Sigmoid colon (tissue), 7 donors: Measurements from ENCODE around the gene ACTG1. TPM values are rescaled to one million over a fixed set of nuclear protein-coding genes. Genes with fewer than 3 reads are reported as not detected.

Source experiments
- DNase-seq: peaks from one replicate; pipeline ENCODE4 v3.0.0-alpha.2; 2019
- H3K27ac ChIP-seq, 4 donors: fragments of 200-600 bp; sonication (generic); one replicate each; pipeline ENCODE4 v1.5.1; 2016 to 2019; ENCODE audit warnings: mild to moderate bottlenecking in 1 of 4
- H3K27me3 ChIP-seq, 3 donors: fragments of 200-600 bp; sonication (generic); one replicate each; pipeline ENCODE4 v1.5.1; 2019; ENCODE audit warnings: mild to moderate bottlenecking in 1 of 3
- H3K36me3 ChIP-seq, 4 donors: fragments of 200-600 bp; sonication (generic); one replicate each; pipeline ENCODE4 v1.5.1; 2016 to 2019
- H3K4me1 ChIP-seq, 4 donors: fragments of 200-600 bp; sonication (generic); one replicate each; pipeline ENCODE4 v1.5.1; 2017 to 2019
- H3K4me3 ChIP-seq, 4 donors: fragments of 200-600 bp; sonication (generic); one replicate each; pipeline ENCODE4 v1.5.1; 2017 to 2019; ENCODE audit warnings: mild to moderate bottlenecking in 2 of 4, moderate library complexity in 1 of 4
- H3K9me3 ChIP-seq, 4 donors: fragments of 200-600 bp in 3 of 4; sonication (generic) in 3 of 4; one replicate each; pipeline versions ENCODE4 v1.5.1 to v1.6.1; 2013 to 2019
- CTCF ChIP-seq, 4 experiments: fragments of 450-650 bp in 3 of 4; fragments of 200-600 bp in 1 of 4; IDR thresholded peaks; one replicate each; pipeline ENCODE4 v1.5.1; 2016 to 2019; ENCODE audit warnings: antibody characterized with exemption in 4 of 4, mild to moderate bottlenecking in 3 of 4, moderate library complexity in 2 of 4
- EP300 ChIP-seq, 4 donors: sonication (generic); formaldehyde crosslinking; IDR thresholded peaks; one replicate each; pipeline ENCODE4 v1.6.1; 2017; ENCODE audit warnings: antibody characterized with exemption in 4 of 4
- POLR2A ChIP-seq, 2 donors: fragments of 450-650 bp; IDR thresholded peaks; one replicate each; pipeline ENCODE4 v1.6.1; 2016; ENCODE audit warnings: antibody characterized with exemption in 2 of 2, mild to moderate bottlenecking in 2 of 2, moderate library complexity in 2 of 2
- POLR2AphosphoS5 ChIP-seq, 4 donors: sonication (generic); formaldehyde crosslinking; IDR thresholded peaks; one replicate each; pipeline ENCODE4 v1.6.1; 2017; ENCODE audit warnings: antibody characterized with exemption in 4 of 4
- WGBS, 2 donors: extraction: QIAGEN DNeasy Blood & Tissue Kit; methylation state at CpG; one replicate each; pipeline ENCODE4 v1.1.7; 2013; 5-methylcytosine and 5-hydroxymethylcytosine counted together
- intact Hi-C: fragments of 100-400 bp; cut with DNase I; formaldehyde crosslinking; loops from one replicate; pipeline ENCODE4 v1.15.1; 2023
- polyA plus RNA-seq, 3 donors: library from polyadenylated mRNA; stranded (reverse); fragments of 200-250 nt; gene quantifications; one replicate each; pipeline ENCODE4 v1.2.3, GENCODE V29; 2013
- total RNA-seq, 4 donors: library from RNA; depleted of rRNA; stranded (reverse); fragments of >200 nt; gene quantifications; one replicate each; pipeline ENCODE4 v1.1.0, GENCODE V29; 2016
- donor health status: healthy with polysubstance abuse.
- donor health status: Bipolar disorder and iron deficiency.
- donor health status: healthy.

The ACTG1 gene
- total and polyA plus RNA-seq, 7 donors = 1,038 to 4,527 (median 2,003) TPM

DNA sequence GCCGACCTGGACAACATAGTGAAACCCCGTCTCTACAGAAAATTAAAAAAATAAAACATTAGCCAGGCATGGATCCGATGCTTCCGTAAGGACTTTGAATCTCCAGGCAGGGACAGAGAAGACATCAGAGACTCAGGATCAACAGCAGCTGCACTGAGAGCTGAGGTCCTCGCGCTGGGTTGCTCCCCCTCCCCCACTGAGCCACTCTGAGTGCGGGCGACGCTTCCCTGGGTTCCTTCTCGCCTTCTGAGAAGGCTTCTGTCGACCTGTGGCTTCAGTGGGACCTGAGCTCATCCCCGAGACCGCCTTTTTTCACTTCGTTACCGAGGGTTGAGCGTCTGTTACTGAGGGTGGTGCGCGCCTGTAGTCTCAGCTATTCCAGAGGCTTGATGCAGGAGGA lies 20.4 kb downstream of the ACTG1 start:
- 53 to 67% methylated on average over 18 of the region's 18 CpGs for WGBS, 2 donors
- intact Hi-C loops = no loop called here
- Histone ChIP-seq H3K36me3 (no peaks in the 10 kb centered on the region), H3K4me1 (peaks cover 0 to 18% (median 16%) of the 10 kb centered on the region in 4 donors), H3K4me3 (no peak overlapping the region), H3K27me3 (peaks cover 0 to 10% (median 4%) of the 10 kb centered on the region in 3 donors), H3K9me3 (no peaks in the 10 kb centered on the region), H3K27ac (no peak overlapping the region)
- TF ChIP-seq POLR2AphosphoS5 (IDR thresholded peaks at IDR 0.05) (no peak), CTCF (IDR thresholded peaks at IDR 0.05) (no peak), EP300 (IDR thresholded peaks at IDR 0.05) (no peak), POLR2A (IDR thresholded peaks at IDR 0.05) (no peak)
- DNase-seq = no peak

DNA sequence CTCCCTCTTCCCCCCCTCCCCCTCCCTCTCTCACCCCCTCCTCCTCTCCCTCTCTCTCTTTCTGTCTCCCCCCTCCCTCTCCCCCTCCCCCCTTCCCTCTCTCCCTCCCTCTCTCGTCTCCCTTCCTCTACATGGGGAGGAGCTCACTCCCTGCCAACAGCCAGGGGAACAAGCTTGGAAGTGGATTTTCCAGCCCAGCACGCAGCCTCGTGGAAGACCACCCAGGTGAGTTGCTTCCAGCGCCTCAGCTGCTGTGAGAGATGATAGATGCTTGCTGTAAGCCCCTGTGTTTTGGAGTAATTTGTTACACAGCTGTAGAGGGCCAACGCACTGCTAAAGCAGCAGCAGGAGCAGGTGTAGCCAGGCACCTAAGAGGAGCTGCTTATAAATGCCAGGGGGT lies 20.8 kb downstream of the ACTG1 start:
- no peak for DNase-seq
- Histone ChIP-seq H3K27me3 (peaks cover 0 to 10% (median 4%) of the 10 kb centered on the region in 3 donors), H3K36me3 (no peaks in the 10 kb centered on the region), H3K4me1 (peaks cover 0 to 20% (median 16%) of the 10 kb centered on the region in 4 donors), H3K4me3 (no peak overlapping the region), H3K9me3 (no peaks in the 10 kb centered on the region), H3K27ac (no peak overlapping the region)
- TF ChIP-seq POLR2AphosphoS5 (IDR thresholded peaks at IDR 0.05) = no peak
- TF ChIP-seq CTCF (IDR thresholded peaks at IDR 0.05) = no peak
- TF ChIP-seq EP300 (IDR thresholded peaks at IDR 0.05) = no peak
- TF ChIP-seq POLR2A (IDR thresholded peaks at IDR 0.05) = no peak
- intact Hi-C loops = no loop called here
- 16 to 34% methylated on average over 5 of the region's 5 CpGs for WGBS, 2 donors

DNA sequence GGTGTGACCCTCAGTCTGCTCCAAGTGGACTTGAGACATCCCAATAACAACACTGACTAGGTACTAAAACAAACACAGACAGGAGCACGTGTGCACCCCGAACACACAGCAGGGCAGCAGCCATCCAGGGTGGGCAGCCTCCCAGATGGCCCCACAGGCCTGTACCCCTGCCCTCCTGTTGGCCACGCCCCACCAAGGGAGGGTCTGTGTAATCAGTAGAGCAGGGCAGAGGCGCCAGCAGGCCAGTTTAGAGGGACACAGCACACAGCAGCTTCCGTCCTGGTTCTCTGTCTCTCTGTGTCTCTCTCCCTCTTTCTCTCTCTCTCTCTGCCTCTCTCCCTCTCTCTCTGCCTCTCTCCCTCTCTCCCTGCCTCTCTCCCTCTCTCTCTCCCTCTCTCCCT lies 21.4 kb downstream of the ACTG1 start:
- peaks cover 0 to 20% (median 16%) of the 10 kb centered on the region in 4 donors for H3K4me1 ChIP-seq
- intact Hi-C loops = no loop called here
- TF ChIP-seq POLR2AphosphoS5 (IDR thresholded peaks at IDR 0.05) = no peak
- no peak for TF ChIP-seq CTCF (IDR thresholded peaks at IDR 0.05)
- no peak for TF ChIP-seq POLR2A (IDR thresholded peaks at IDR 0.05)
- no peak for TF ChIP-seq EP300 (IDR thresholded peaks at IDR 0.05)
- WGBS, 2 donors = 16 to 54% methylated on average over 5 of the region's 5 CpGs
- H3K4me3 ChIP-seq = no peak overlapping the region
- peaks cover 0 to 10% (median 4%) of the 10 kb centered on the region in 3 donors for H3K27me3 ChIP-seq
- no peaks in the 10 kb centered on the region for H3K9me3 ChIP-seq
- H3K36me3 ChIP-seq = no peaks in the 10 kb centered on the region
- no peak for DNase-seq
- no peak overlapping the region for H3K27ac ChIP-seq

DNA sequence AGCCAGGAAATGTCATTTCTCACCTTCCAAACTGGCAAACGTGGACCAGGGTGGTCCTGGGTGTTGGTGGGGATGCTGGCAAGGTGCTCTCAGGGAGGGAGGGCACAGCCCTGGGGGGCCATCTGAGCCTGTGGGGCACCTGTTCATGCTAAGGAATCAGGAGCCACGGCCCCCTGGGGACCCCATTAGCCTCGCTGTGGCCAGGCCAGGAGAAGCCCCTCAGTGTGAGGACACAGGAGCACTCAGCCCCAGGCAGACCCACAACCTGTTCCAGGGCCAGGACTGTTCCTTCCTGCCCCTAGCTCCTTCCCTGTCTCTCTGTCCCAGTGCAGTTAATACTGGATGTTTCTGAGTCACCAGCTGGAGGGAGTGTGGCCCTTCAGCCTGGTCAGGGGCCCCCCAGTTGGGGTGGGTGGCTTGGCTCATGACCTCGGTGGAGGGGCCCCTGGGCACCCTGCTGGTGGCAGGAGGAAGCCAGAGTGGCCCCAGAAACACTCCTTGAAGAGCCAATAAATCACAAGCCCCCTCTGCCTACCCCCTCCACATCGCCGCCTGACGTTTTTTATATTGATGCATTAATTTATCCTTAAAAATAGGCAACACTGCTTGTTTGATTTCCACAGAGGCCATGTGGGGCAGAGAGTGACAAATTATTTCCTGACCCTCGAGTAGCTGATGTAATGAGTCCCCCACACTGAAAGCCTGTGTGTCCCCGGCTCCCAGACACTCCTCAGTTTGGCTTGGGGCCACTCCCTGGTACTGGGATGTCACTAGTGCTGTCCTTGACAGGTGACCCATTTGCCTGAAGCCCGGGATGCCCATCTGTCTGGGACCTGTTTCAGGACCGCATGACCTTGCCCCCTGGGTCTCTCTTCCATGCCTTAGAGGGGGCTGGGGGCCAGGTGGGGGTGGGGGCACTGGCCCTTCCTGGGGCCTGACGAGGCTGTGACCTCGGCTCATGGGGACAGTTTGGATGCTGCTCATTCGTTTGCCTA lies 22.3 kb downstream of the ACTG1 start:
- intact Hi-C loops = no loop called here
- 58 to 65% methylated on average over 14 of the region's 14 CpGs for WGBS, 2 donors

More for the DNA sequence above, 22.3 kb downstream of the ACTG1 start:
- H3K9me3 ChIP-seq = no peaks in the 10 kb centered on the region
- no peaks in the 10 kb centered on the region for H3K36me3 ChIP-seq
- H3K4me1 ChIP-seq = peaks cover 0 to 20% (median 16%) of the 10 kb centered on the region in 4 donors
- DNase-seq = no peak
- no peak for TF ChIP-seq CTCF (IDR thresholded peaks at IDR 0.05)
- TF ChIP-seq EP300 (IDR thresholded peaks at IDR 0.05) = no peak
- TF ChIP-seq POLR2AphosphoS5 (IDR thresholded peaks at IDR 0.05) = no peak
- TF ChIP-seq POLR2A (IDR thresholded peaks at IDR 0.05) = no peak
- peaks cover 0 to 10% (median 4%) of the 10 kb centered on the region in 3 donors for H3K27me3 ChIP-seq
- H3K27ac ChIP-seq = no peak overlapping the region
- H3K4me3 ChIP-seq = no peak overlapping the region
